ENCODE data around the gene MUC5AC. TPM values are rescaled to one million over a fixed set of nuclear protein-coding genes. Genes with fewer than 3 reads are reported as not detected.

Gene MUC5AC
- total RNA-seq, 2 donors from 2014 or later = not detected

GRCh38 chr11:1224111-1224490 is 66.3 kb downstream of the MUC5AC start:
- 87 to 100% methylated on average over 4 to 7 of the region's 7 CpGs for WGBS, 2 experiments (ENCODE audit: insufficient coverage in 1 of 2, insufficient read length in 1 of 2)
- H3K9me3 Mint-ChIP-seq = no peaks in the 10 kb centered on the region
- no peaks in the 10 kb centered on the region for H3K36me3 ChIP-seq (ENCODE audit: control insufficient read depth, insufficient read depth, low read length)

GRCh38 chr11:1224491-1225385 is 67.0 kb downstream of the MUC5AC start:
- Mint-ChIP-seq H3K27me3 (ENCODE audit: insufficient read depth) (peaks cover 2% of the 10 kb centered on the region), H3K4me1 (no peaks in the 10 kb centered on the region), H3K9me3 (no peaks in the 10 kb centered on the region), H3K36me3 (ENCODE audit: low read depth) (no peaks in the 10 kb centered on the region), H3K27ac (no peak overlapping the region), H3K4me3 (no peak overlapping the region)
- Histone ChIP-seq H3K27ac (ENCODE audit: low read depth, low read length) (no peak overlapping the region), H3K4me1 (ENCODE audit: control insufficient read depth, insufficient read depth, low read length) (no peaks in the 10 kb centered on the region), H3K9ac (ENCODE audit: extremely low read depth, low read length, poor library complexity, severe bottlenecking) (no peak overlapping the region), H3K36me3 (ENCODE audit: control insufficient read depth, insufficient read depth, low read length) (no peaks in the 10 kb centered on the region), H3K27me3 (ENCODE audit: control insufficient read depth, insufficient read depth, low read length, poor library complexity, severe bottlenecking) (no peaks in the 10 kb centered on the region), H3K9me3 (ENCODE audit: control insufficient read depth, low read length) (no peaks in the 10 kb centered on the region), H3K4me3 (ENCODE audit: low read length) (no peak overlapping the region)
- 82 to 94% methylated on average over 15 to 25 of the region's 27 CpGs for WGBS, 2 experiments (ENCODE audit: insufficient coverage in 1 of 2, insufficient read length in 1 of 2)
- DNase-seq = peak; percentile 84
- TF ChIP-seq CTCF (conservative IDR thresholded peaks at IDR 0.05) = no peak

More at GRCh38 chr11:1224111-1224490, 66.3 kb downstream of the MUC5AC start:
- Mint-ChIP-seq H3K27me3 (ENCODE audit: insufficient read depth) (peaks cover 2% of the 10 kb centered on the region), H3K36me3 (ENCODE audit: low read depth) (no peaks in the 10 kb centered on the region), H3K4me3 (no peak overlapping the region), H3K27ac (no peak overlapping the region), H3K4me1 (no peaks in the 10 kb centered on the region)
- Histone ChIP-seq H3K9ac (ENCODE audit: extremely low read depth, low read length, poor library complexity, severe bottlenecking) (no peak overlapping the region), H3K4me1 (ENCODE audit: control insufficient read depth, insufficient read depth, low read length) (no peaks in the 10 kb centered on the region), H3K4me3 (ENCODE audit: low read length) (no peak overlapping the region), H3K9me3 (ENCODE audit: control insufficient read depth, low read length) (no peaks in the 10 kb centered on the region), H3K27me3 (ENCODE audit: control insufficient read depth, insufficient read depth, low read length, poor library complexity, severe bottlenecking) (no peaks in the 10 kb centered on the region), H3K27ac (ENCODE audit: low read depth, low read length) (no peak overlapping the region)
- DNase-seq = no peak
- no peak for TF ChIP-seq CTCF (conservative IDR thresholded peaks at IDR 0.05)

GRCh38 chr11:1225386-1226225 is 67.9 kb downstream of the MUC5AC start:
- Histone ChIP-seq H3K4me3 (ENCODE audit: low read length) (no peak overlapping the region), H3K27ac (ENCODE audit: low read depth, low read length) (no peak overlapping the region), H3K9ac (ENCODE audit: extremely low read depth, low read length, poor library complexity, severe bottlenecking) (no peak overlapping the region), H3K36me3 (ENCODE audit: control insufficient read depth, insufficient read depth, low read length) (no peaks in the 10 kb centered on the region), H3K9me3 (ENCODE audit: control insufficient read depth, low read length) (no peaks in the 10 kb centered on the region), H3K4me1 (ENCODE audit: control insufficient read depth, insufficient read depth, low read length) (no peaks in the 10 kb centered on the region), H3K27me3 (ENCODE audit: control insufficient read depth, insufficient read depth, low read length, poor library complexity, severe bottlenecking) (no peaks in the 10 kb centered on the region)
- peak; percentile 43 for DNase-seq
- H3K27ac Mint-ChIP-seq = no peak overlapping the region
- H3K4me1 Mint-ChIP-seq = no peaks in the 10 kb centered on the region
- TF ChIP-seq CTCF (conservative IDR thresholded peaks at IDR 0.05) = no peak
- H3K4me3 Mint-ChIP-seq = no peak overlapping the region
- H3K9me3 Mint-ChIP-seq = no peaks in the 10 kb centered on the region
- H3K36me3 Mint-ChIP-seq (ENCODE audit: low read depth) = no peaks in the 10 kb centered on the region
- H3K27me3 Mint-ChIP-seq (ENCODE audit: insufficient read depth) = peaks cover 2% of the 10 kb centered on the region
- WGBS, 2 experiments (ENCODE audit: insufficient coverage in 1 of 2, insufficient read length in 1 of 2) = 92 to 93% methylated on average over 12 to 29 of the region's 29 CpGs
